H1 (cell line): ENCODE measurements around the gene CPED1. TPM values are rescaled to one million over a fixed set of nuclear protein-coding genes. Genes with fewer than 3 reads are reported as not detected.

Experiments used
- CTCF ChIA-PET: fragments of 300-600 bp; sonication (Branson Sonifier 250); formaldehyde crosslinking; loops from one replicate; lab custom pipeline; 2021; ENCODE audit not compliant: partially characterized antibody; lab: Charles Lee
- POLR2A ChIA-PET: fragments of 300-600 bp; sonication (Branson Sonifier 250); formaldehyde crosslinking; loops from one replicate; lab custom pipeline; 2021; ENCODE audit warnings: inconsistent platforms; ENCODE audit not compliant: partially characterized antibody; lab: Charles Lee
- DNase-seq, 2 experiments: peaks; one replicate each; pipeline versions ENCODE4 v3.0.0 to v3.0.0-alpha.2; 2010 to 2022; ENCODE audit warnings: low spot score in 2 of 2, low read depth in 1 of 2, mixed read lengths in 1 of 2
- FAIRE-seq: peaks from 2 replicates; lab custom pipeline; 2011; peaks lifted over from hg19 to GRCh38; lab: Jason Lieb, UNC
- H2AFZ ChIP-seq: 2 replicates; pipeline ENCODE4 v1.8.1; 2012; ENCODE audit warnings: low read length, inconsistent platforms
- H2AK5ac ChIP-seq: 2 replicates; pipeline ENCODE4 v1.6.1; 2013; ENCODE audit warnings: low read depth, low read length
- H2BK120ac ChIP-seq: replicated peaks from 2 replicates; pipeline ENCODE3; 2013; ENCODE audit warnings: low read depth, low read length, inconsistent platforms
- H2BK12ac ChIP-seq: 2 replicates; pipeline ENCODE4 v1.6.1; 2013; ENCODE audit warnings: low read depth, low read length
- H2BK15ac ChIP-seq: 2 replicates; pipeline ENCODE4 v1.6.1; 2013; ENCODE audit warnings: low read length
- H2BK20ac ChIP-seq: 2 replicates; pipeline ENCODE4 v1.6.1; 2013; ENCODE audit warnings: low read length
- H2BK5ac ChIP-seq: 2 replicates; pipeline ENCODE4 v1.6.1; 2013; ENCODE audit warnings: low read depth, low read length
- H3K14ac ChIP-seq: 2 replicates; pipeline ENCODE4 v1.6.1; 2013; ENCODE audit warnings: inconsistent platforms; ENCODE audit not compliant: insufficient read length
- H3K18ac ChIP-seq: 2 replicates; pipeline ENCODE4 v1.6.1; 2013; ENCODE audit warnings: low read length; ENCODE audit errors: extremely low read depth
- H3K23ac ChIP-seq: 2 replicates; pipeline ENCODE4 v1.6.1; 2013; ENCODE audit warnings: inconsistent platforms; ENCODE audit not compliant: insufficient read length
- H3K23me2 ChIP-seq: 2 replicates; pipeline ENCODE4 v1.6.1; 2013; ENCODE audit warnings: low read depth, low read length
- H3K27ac ChIP-seq: 2 replicates; pipeline ENCODE4 v1.6.1; 2011; ENCODE audit warnings: low read depth, low read length, inconsistent platforms
- H3K27me3 ChIP-seq, 4 experiments: replicated peaks in 1 of 4; 1 replicate in 1 of 4; 2 replicates in 3 of 4; pipeline versions ENCODE4 v1.6.1 to v1.8.1; 2011 to 2013; ENCODE audit warnings: low read length in 3 of 4, mild to moderate bottlenecking in 3 of 4, inconsistent platforms in 2 of 4, mixed read lengths in 2 of 4, moderate library complexity in 1 of 4; ENCODE audit not compliant: control insufficient read depth in 3 of 4, insufficient read depth in 3 of 4; ENCODE audit errors: extremely low read depth in 1 of 4
- H3K36me3 ChIP-seq, 4 experiments: 2 replicates each; pipeline versions ENCODE4 v1.6.1 to v1.8.1; 2011 to 2013; ENCODE audit warnings: mild to moderate bottlenecking in 4 of 4, low read length in 3 of 4, moderate library complexity in 2 of 4, control low read depth in 1 of 4, inconsistent platforms in 1 of 4; ENCODE audit not compliant: insufficient read depth in 4 of 4, control insufficient read depth in 2 of 4
- H3K4ac ChIP-seq: replicated peaks from 2 replicates; pipeline ENCODE3; 2013; ENCODE audit warnings: low read length, low read depth, mixed read lengths, inconsistent platforms; ENCODE audit not compliant: insufficient read length
- H3K4me1 ChIP-seq, 4 experiments: replicated peaks in 1 of 4; 1 replicate in 1 of 4; 2 replicates in 3 of 4; pipeline versions ENCODE4 v1.6.1 to v1.8.1; 2011 to 2013; ENCODE audit warnings: low read length in 3 of 4, inconsistent platforms in 2 of 4, mixed read lengths in 1 of 4; ENCODE audit not compliant: insufficient read depth in 4 of 4, control insufficient read depth in 3 of 4
- H3K4me2 ChIP-seq, 2 experiments: 2 replicates each; pipeline versions ENCODE4 v1.6.1 to v1.8.1; 2011 to 2013; ENCODE audit warnings: low read depth in 2 of 2, low read length in 2 of 2, control low read depth in 1 of 2, inconsistent platforms in 1 of 2, mild to moderate bottlenecking in 1 of 2; ENCODE audit not compliant: insufficient read depth in 1 of 2
- H3K4me3 ChIP-seq, 4 experiments: fragments of 200-600, 300-600 bp in 1 of 4; sonication (generic), shearing (Covaris generic), sonication (Bioruptor Twin) in 1 of 4; 2 replicates each; pipeline versions ENCODE4 v1.5.1 to v1.8.1; 2011 to 2016; ENCODE audit warnings: low read length in 4 of 4, low read depth in 3 of 4, control low read depth in 2 of 4, inconsistent platforms in 2 of 4, mild to moderate bottlenecking in 2 of 4, mixed read lengths in 1 of 4, moderate library complexity in 1 of 4; ENCODE audit not compliant: insufficient read depth in 2 of 4; ENCODE audit errors: extremely low read depth in 1 of 4
- H3K56ac ChIP-seq: replicated peaks from 2 replicates; pipeline ENCODE3; 2013; ENCODE audit warnings: low read depth, mild to moderate bottlenecking, mixed read lengths, low read length, inconsistent platforms; ENCODE audit not compliant: insufficient read length
- H3K79me1 ChIP-seq: 2 replicates; pipeline ENCODE4 v1.6.1; 2013; ENCODE audit warnings: low read depth, low read length, control low read depth
- H3K79me2 ChIP-seq, 2 experiments: 2 replicates each; pipeline versions ENCODE4 v1.6.1 to v1.8.1; 2012 to 2013; ENCODE audit warnings: low read length in 2 of 2, mild to moderate bottlenecking in 2 of 2, inconsistent platforms in 1 of 2; ENCODE audit not compliant: insufficient read depth in 2 of 2, control insufficient read depth in 1 of 2
- H3K9ac ChIP-seq, 4 experiments: replicated peaks in 1 of 4; 1 replicate in 1 of 4; 2 replicates in 3 of 4; pipeline versions ENCODE4 v1.6.1 to v1.8.1; 2011 to 2013; ENCODE audit warnings: low read depth in 3 of 4, low read length in 3 of 4, control low read depth in 2 of 4, mild to moderate bottlenecking in 2 of 4, moderate library complexity in 2 of 4, inconsistent platforms in 1 of 4; ENCODE audit errors: extremely low read depth in 1 of 4
- H3K9me3 ChIP-seq, 2 experiments: 2 replicates each; pipeline versions ENCODE4 v1.6.1 to v1.8.1; 2012 to 2013; ENCODE audit warnings: mild to moderate bottlenecking in 2 of 2, moderate library complexity in 2 of 2, control low read depth in 1 of 2, inconsistent platforms in 1 of 2, low read depth in 1 of 2, low read length in 1 of 2, mixed read lengths in 1 of 2; ENCODE audit not compliant: insufficient read depth in 2 of 2
- H4K20me1 ChIP-seq, 2 experiments: replicated peaks in 1 of 2; 2 replicates each; pipeline versions ENCODE3 to v1.8.1; 2011 to 2013; ENCODE audit warnings: inconsistent platforms in 2 of 2, low read length in 2 of 2, mild to moderate bottlenecking in 1 of 2; ENCODE audit not compliant: insufficient read depth in 2 of 2, control insufficient read depth in 1 of 2
- H4K5ac ChIP-seq: 2 replicates; pipeline ENCODE4 v1.6.1; 2013; ENCODE audit warnings: low read length, low read depth, mixed read lengths, inconsistent platforms; ENCODE audit not compliant: insufficient read length
- H4K8ac ChIP-seq: 2 replicates; pipeline ENCODE4 v1.8.0; 2013; ENCODE audit warnings: mild to moderate bottlenecking, moderate library complexity, low read length, inconsistent platforms; ENCODE audit not compliant: insufficient read depth; ENCODE audit errors: extremely low read depth
- H4K91ac ChIP-seq: replicated peaks from 2 replicates; pipeline ENCODE3; 2013; ENCODE audit warnings: low read length, mixed read lengths, inconsistent platforms; ENCODE audit not compliant: insufficient read length
- BCL11A ChIP-seq, 2 experiments: IDR thresholded peaks; one replicate each; pipeline ENCODE4 v1.6.1; 2011; ENCODE audit warnings: low read depth in 2 of 2, low read length in 2 of 2, mild to moderate bottlenecking in 2 of 2
- CBX8 ChIP-seq: fragments of 300-800, 300-1000 bp; sonication (generic); IDR thresholded peaks from 2 replicates; pipeline ENCODE4 v1.7.1; 2016; ENCODE audit warnings: low read depth, low read length, borderline replicate concordance
- CHD1 ChIP-seq: IDR thresholded peaks from 2 replicates; pipeline ENCODE4 v1.6.1; 2012; ENCODE audit warnings: low read depth, low read length, improper control_type of control experiment
- CREB1 ChIP-seq: IDR thresholded peaks from 2 replicates; pipeline ENCODE4 v1.6.1; 2012; ENCODE audit warnings: inconsistent platforms
- JUN ChIP-seq: IDR thresholded peaks from 2 replicates; pipeline ENCODE4 v1.6.1; 2011; ENCODE audit warnings: low read depth, mild to moderate bottlenecking, improper control_type of control experiment, low read length
- JUND ChIP-seq: IDR thresholded peaks from 2 replicates; pipeline ENCODE4 v1.6.1; 2011; ENCODE audit warnings: mild to moderate bottlenecking, improper control_type of control experiment, low read length
- RBBP5 ChIP-seq: IDR thresholded peaks from 2 replicates; pipeline ENCODE4 v1.7.1; 2012; ENCODE audit warnings: low read depth, mild to moderate bottlenecking, inconsistent platforms, low read length, moderate library complexity, borderline replicate concordance
- SAP30 ChIP-seq: fragments of 300-600 bp; sonication (generic); IDR thresholded peaks from 2 replicates; pipeline ENCODE4 v1.7.1; 2012; ENCODE audit warnings: low read length, moderate library complexity, mild to moderate bottlenecking, inconsistent platforms; ENCODE audit not compliant: insufficient read depth, insufficient replicate concordance
- SIN3A ChIP-seq, 2 experiments: IDR thresholded peaks in 1 of 2; conservative IDR thresholded peaks in 1 of 2; 2 replicates each; pipeline ENCODE4 v1.6.1; 2011 to 2012; ENCODE audit warnings: low read length in 2 of 2, improper control_type of control experiment in 1 of 2, low read depth in 1 of 2, mild to moderate bottlenecking in 1 of 2
- SUZ12 ChIP-seq: fragments of 200-600 bp; sonication (generic); IDR thresholded peaks from 2 replicates; pipeline ENCODE4 v1.6.1; 2012; ENCODE audit warnings: mild to moderate bottlenecking, inconsistent platforms, low read length, moderate library complexity, mixed read lengths
- YY1 ChIP-seq: IDR thresholded peaks from 2 replicates; pipeline ENCODE4 v1.6.1; 2011; ENCODE audit warnings: low read depth, mild to moderate bottlenecking, low read length
- ZNF274 ChIP-seq: IDR thresholded peaks from 2 replicates; pipeline ENCODE4 v1.7.0; 2012; ENCODE audit warnings: low read length, borderline replicate concordance; ENCODE audit errors: extremely low read depth
- WGBS, 2 experiments: shearing (Covaris generic) in 1 of 2; methylation state at CpG; one replicate each; pipeline versions ENCODE4 v1.1.6 to v1.1.7; 2013 to 2015; ENCODE audit warnings: low lambda C conversion rate in 2 of 2, mixed read lengths in 2 of 2, inconsistent platforms in 1 of 2, low coverage in 1 of 2, missing lambda C conversion rate in 1 of 2; ENCODE audit not compliant: insufficient replicate concordance in 2 of 2, insufficient coverage in 1 of 2, insufficient read length in 1 of 2; ENCODE audit errors: extremely low coverage in 1 of 2, missing lambda C conversion rate in 1 of 2; 5-methylcytosine and 5-hydroxymethylcytosine counted together
- polyA plus RNA-seq, 7 experiments: library from polyadenylated mRNA; depleted of rRNA in 3 of 7; stranded (reverse) in 5 of 7; unstranded in 2 of 7; fragments of >200 nt in 5 of 7; fragments of 200-250 nt in 2 of 7; gene quantifications; 1 replicate in 5 of 7; 2 replicates in 1 of 7; 4 replicates in 1 of 7; pipeline versions ENCODE4 v1.2.1 to v1.2.3, GENCODE V29; 2011 to 2013; ENCODE audit warnings: missing spikeins in 2 of 7, mixed read lengths in 2 of 7
- total RNA-seq: library from RNA; stranded (reverse); fragmentation: NEBNext Ultra II Directional; extraction: Animal tissue kit (Norgen Biotek cat#: 25700); gene quantifications from 2 replicates; pipeline ENCODE4 v1.2.1, GENCODE V29; 2021

CPED1 gene
- total and polyA plus RNA-seq, 2 of the 8 experiments (the other 6 are each of a cell fraction or from before 2014, with no cell fraction given), result 0.08 to 0.39 TPM

- no peak overlapping the region for H2AK5ac ChIP-seq
- H3K23ac ChIP-seq, result no peak overlapping the region
- H2BK5ac ChIP-seq, result no peak overlapping the region
- 84% methylated on average over 2 of the region's 2 CpGs; no CpG with 5 or more reads in 1 of the 2 experiments for WGBS, 2 experiments
- FAIRE-seq (no peak), DNase-seq (no peak)
- no peaks in the 10 kb centered on the region for H4K20me1 ChIP-seq
- no peaks in the 10 kb centered on the region for H3K36me3 ChIP-seq
- no peak overlapping the region for H4K8ac ChIP-seq
- H2BK20ac ChIP-seq, result no peak overlapping the region
- H3K23me2 ChIP-seq, result no peaks in the 10 kb centered on the region
- H3K4me1 ChIP-seq, result peaks cover 0 to 2% (median 0%) of the 10 kb centered on the region in 4 experiments; a peak in 3 of 7 replicates
- no peak overlapping the region for H3K14ac ChIP-seq
- no peak overlapping the region for H3K4me3 ChIP-seq
- H3K79me1 ChIP-seq, result no peaks in the 10 kb centered on the region
- H3K27me3 ChIP-seq, result no peaks in the 10 kb centered on the region
- H2BK15ac ChIP-seq, result no peak overlapping the region
- POLR2A ChIA-PET, result no interaction called here
- H3K4ac ChIP-seq, result no peak overlapping the region
- H2BK12ac ChIP-seq, result no peak overlapping the region
- no peak overlapping the region for H3K4me2 ChIP-seq
- H3K27ac ChIP-seq, result no peak overlapping the region
- CTCF ChIA-PET, result interaction anchor here (1.0 to 1.7 kb wide), 4 partner anchors 21 to 50 kb away, joined by 3 to 5 read pairs (median 3); partner anchors contain the start of gene CPED1
- H3K18ac ChIP-seq, result no peak overlapping the region
- no peak overlapping the region for H2AFZ ChIP-seq
- H4K5ac ChIP-seq, result no peak overlapping the region
- no peaks in the 10 kb centered on the region for H3K79me2 ChIP-seq
- H3K9me3 ChIP-seq, result no peaks in the 10 kb centered on the region
- H4K91ac ChIP-seq, result no peak overlapping the region
- H2BK120ac ChIP-seq, result no peak overlapping the region
- H3K56ac ChIP-seq, result no peak overlapping the region
- no peak overlapping the region for H3K9ac ChIP-seq
- no peak for TF ChIP-seq BCL11A (IDR thresholded peaks at IDR 0.05; ENCODE audit: low read depth in 2 of 2, low read length in 2 of 2)
- TF ChIP-seq ZNF274, result no peak
- TF ChIP-seq JUN, result no peak
- TF ChIP-seq SUZ12, result no peak
- TF ChIP-seq CHD1, result no peak
- TF ChIP-seq CREB1, result no peak
- TF ChIP-seq CBX8, result no peak
- no peak for TF ChIP-seq YY1
- no peak for TF ChIP-seq SIN3A (conservative IDR thresholded peaks at IDR 0.05 in 1 of 2, IDR thresholded peaks at IDR 0.05 in 1 of 2; ENCODE audit: low read depth in 1 of 2, low read length in 2 of 2)
- TF ChIP-seq JUND, result no peak
- TF ChIP-seq SAP30, result no peak
- TF ChIP-seq RBBP5, result no peak
These were observed 20.3 kb downstream of the CPED1 start for GRCh38 chr7:121008816-121009215.
